HG03469 (cell line): ENCODE results near the gene CCDC38.

Experiments
- ATAC-seq: cut with Tn5 transposase; IDR thresholded peaks from one replicate; pipeline ENCODE4 v1.9.1; 2021; ENCODE audit warnings: mild to moderate bottlenecking, moderate library complexity, moderate number of reproducible peaks; ENCODE audit not compliant: unreplicated experiment

The CCDC38 gene

GRCh38 chr12:95963096-95963495 lies 20.7 kb upstream of the CCDC38 start:
- ATAC-seq = no peak

GRCh38 chr12:95962222-95962621 lies 19.8 kb upstream of the CCDC38 start:
- ATAC-seq = no peak

- ATAC-seq = no peak
These were observed 17.8 kb upstream of the CCDC38 start for GRCh38 chr12:95960241-95960640.

GRCh38 chr12:95959107-95959506 lies 16.7 kb upstream of the CCDC38 start:
- ATAC-seq = no peak

GRCh38 chr12:95956557-95957145 lies 14.2 kb upstream of the CCDC38 start:
- ATAC-seq = no peak

GRCh38 chr12:95955549-95956159 lies 13.2 kb upstream of the CCDC38 start:
- no peak for ATAC-seq

GRCh38 chr12:95953000-95953399 lies 10.6 kb upstream of the CCDC38 start:
- ATAC-seq = no peak

GRCh38 chr12:95951515-95951914 lies 9.1 kb upstream of the CCDC38 start:
- ATAC-seq = no peak

- ATAC-seq = no peak
These were observed 7.2 kb upstream of the CCDC38 start for GRCh38 chr12:95949477-95950206.

- ATAC-seq = no peak
These were observed 1.8 kb upstream of the CCDC38 start for GRCh38 chr12:95944108-95944704.

GRCh38 chr12:95943330-95943842 lies 972 bp upstream of the CCDC38 start, which contains the start of gene AMDHD1:
Gene AMDHD1, plus strand, starts transcription at chr12:95943331. Its CDS starts 68 bp downstream, at chr12:95943399.
- ATAC-seq = peak; percentile 32

- ATAC-seq = no peak
These were observed 302 bp downstream of the CCDC38 start for GRCh38 chr12:95942101-95942523.

- ATAC-seq = no peak
These were observed 1.9 kb downstream of the CCDC38 start for GRCh38 chr12:95940514-95940913.

- ATAC-seq = no peak
These were observed 20.2 kb downstream of the CCDC38 start for GRCh38 chr12:95922231-95922630.

GRCh38 chr12:95919110-95919509 lies 23.3 kb downstream of the CCDC38 start:
- ATAC-seq = no peak

- peak; percentile 76 for ATAC-seq
These were observed 24.0 kb downstream of the CCDC38 start for GRCh38 chr12:95918194-95918993.

GRCh38 chr12:95909871-95910270 lies 32.5 kb downstream of the CCDC38 start:
- no peak for ATAC-seq

GRCh38 chr12:95908573-95908972 lies 33.8 kb downstream of the CCDC38 start:
- ATAC-seq = no peak

GRCh38 chr12:95898081-95898480 lies 44.3 kb downstream of the CCDC38 start:
- ATAC-seq = no peak

GRCh38 chr12:95896846-95897245 lies 45.6 kb downstream of the CCDC38 start:
- no peak for ATAC-seq

- no peak for ATAC-seq
These were observed 51.5 kb downstream of the CCDC38 start for GRCh38 chr12:95890958-95891357.
